T-helper 1 cell treated with Interleukin-12 subunit alpha and Interleukin-12 subunit beta and Interleukin-4 antibody, amounts not matched to agents 30 μg/mL and 1 μg/mL, for 36 hours (primary cell): ENCODE measurements around the gene ADAM30.

Experiments
- H3K27ac Mint-ChIP-seq: one replicate; pipeline ENCODE4 v1.8.0; 2021; ENCODE audit warnings: mild to moderate bottlenecking, mixed read lengths
- H3K27me3 Mint-ChIP-seq: one replicate; pipeline ENCODE4 v1.8.0; 2021; ENCODE audit warnings: low read depth, mixed read lengths
- H3K36me3 Mint-ChIP-seq: one replicate; pipeline ENCODE4 v1.8.0; 2021; ENCODE audit warnings: low read depth, mixed read lengths
- H3K4me1 Mint-ChIP-seq: one replicate; pipeline ENCODE4 v1.8.0; 2021; ENCODE audit warnings: low read depth, mixed read lengths
- H3K4me3 Mint-ChIP-seq: one replicate; pipeline ENCODE4 v1.8.0; 2021; ENCODE audit warnings: mild to moderate bottlenecking, moderate library complexity, mixed read lengths
- H3K9me3 Mint-ChIP-seq: one replicate; pipeline ENCODE4 v1.8.0; 2021; ENCODE audit warnings: mixed read lengths

The ADAM30 gene

GRCh38 chr1:119896303-119896702 is at the start of gene ADAM30:
TSS of gene ADAM30 (minus strand) at chr1:119896515. CDS start at chr1:119896336, 179 bp downstream.
- H3K9me3 Mint-ChIP-seq = no peaks in the 10 kb centered on the region
- no peak within 1 kb of the TSS for H3K27ac Mint-ChIP-seq

GRCh38 chr1:119943216-119943615 is 46.9 kb upstream of the ADAM30 start:
- no peaks in the 10 kb centered on the region for H3K27me3 Mint-ChIP-seq
- peaks cover 6% of the 10 kb centered on the region for H3K4me1 Mint-ChIP-seq
- H3K9me3 Mint-ChIP-seq = no peaks in the 10 kb centered on the region
- no peak overlapping the region for H3K27ac Mint-ChIP-seq
- peaks cover 32% of the 10 kb centered on the region for H3K36me3 Mint-ChIP-seq
- H3K4me3 Mint-ChIP-seq = no peak overlapping the region

More at GRCh38 chr1:119896303-119896702, at the start of gene ADAM30:
- Mint-ChIP-seq H3K27me3 (peaks cover 8% of the 10 kb centered on the region), H3K4me3 (no peak within 1 kb of the TSS), H3K4me1 (peaks cover 26% of the 10 kb centered on the region), H3K36me3 (no peaks in the 10 kb centered on the region)

GRCh38 chr1:119941392-119941791 is 45.1 kb upstream of the ADAM30 start:
- Mint-ChIP-seq H3K4me3 (no peak overlapping the region), H3K4me1 (peaks cover 6% of the 10 kb centered on the region), H3K36me3 (peaks cover 37% of the 10 kb centered on the region), H3K27me3 (no peaks in the 10 kb centered on the region), H3K27ac (no peak overlapping the region), H3K9me3 (no peaks in the 10 kb centered on the region)

GRCh38 chr1:119940697-119941096 is 44.4 kb upstream of the ADAM30 start:
- Mint-ChIP-seq H3K9me3 (no peaks in the 10 kb centered on the region), H3K4me1 (peaks cover 6% of the 10 kb centered on the region), H3K36me3 (peaks cover 41% of the 10 kb centered on the region), H3K27ac (no peak overlapping the region), H3K4me3 (no peak overlapping the region), H3K27me3 (no peaks in the 10 kb centered on the region)

GRCh38 chr1:119937198-119937597 is 40.9 kb upstream of the ADAM30 start:
- H3K4me1 Mint-ChIP-seq = peaks cover 4% of the 10 kb centered on the region
- H3K9me3 Mint-ChIP-seq = peaks cover 6% of the 10 kb centered on the region
- H3K27ac Mint-ChIP-seq = no peak overlapping the region
- H3K4me3 Mint-ChIP-seq = no peak overlapping the region
- peaks cover 65% of the 10 kb centered on the region for H3K36me3 Mint-ChIP-seq
- H3K27me3 Mint-ChIP-seq = no peaks in the 10 kb centered on the region

GRCh38 chr1:119935915-119936314 is 39.6 kb upstream of the ADAM30 start:
- no peaks in the 10 kb centered on the region for H3K27me3 Mint-ChIP-seq
- H3K9me3 Mint-ChIP-seq = peaks cover 6% of the 10 kb centered on the region
- no peak overlapping the region for H3K27ac Mint-ChIP-seq
- H3K4me1 Mint-ChIP-seq = peaks cover 2% of the 10 kb centered on the region
- peaks cover 60% of the 10 kb centered on the region for H3K36me3 Mint-ChIP-seq
- no peak overlapping the region for H3K4me3 Mint-ChIP-seq

GRCh38 chr1:119935373-119935772 is 39.1 kb upstream of the ADAM30 start:
- H3K4me1 Mint-ChIP-seq = peaks cover under 1% of the 10 kb centered on the region
- H3K27me3 Mint-ChIP-seq = no peaks in the 10 kb centered on the region
- no peak overlapping the region for H3K27ac Mint-ChIP-seq
- H3K9me3 Mint-ChIP-seq = peaks cover 6% of the 10 kb centered on the region
- H3K36me3 Mint-ChIP-seq = peaks cover 58% of the 10 kb centered on the region
- H3K4me3 Mint-ChIP-seq = no peak overlapping the region

GRCh38 chr1:119933397-119933796 is 37.1 kb upstream of the ADAM30 start:
- peaks cover 6% of the 10 kb centered on the region for H3K9me3 Mint-ChIP-seq
- no peak overlapping the region for H3K4me3 Mint-ChIP-seq
- H3K36me3 Mint-ChIP-seq = peaks cover 54% of the 10 kb centered on the region
- no peak overlapping the region for H3K27ac Mint-ChIP-seq
- no peaks in the 10 kb centered on the region for H3K4me1 Mint-ChIP-seq
- no peaks in the 10 kb centered on the region for H3K27me3 Mint-ChIP-seq

GRCh38 chr1:119929643-119930315 is 33.5 kb upstream of the ADAM30 start:
- no peak overlapping the region for H3K4me3 Mint-ChIP-seq
- H3K4me1 Mint-ChIP-seq = no peaks in the 10 kb centered on the region
- no peak overlapping the region for H3K27ac Mint-ChIP-seq
- H3K27me3 Mint-ChIP-seq = no peaks in the 10 kb centered on the region
- peaks cover 54% of the 10 kb centered on the region for H3K36me3 Mint-ChIP-seq
- H3K9me3 Mint-ChIP-seq = peaks cover 6% of the 10 kb centered on the region

- Mint-ChIP-seq H3K36me3 (peaks cover 62% of the 10 kb centered on the region), H3K27me3 (no peaks in the 10 kb centered on the region), H3K27ac (no peak overlapping the region), H3K4me3 (no peak overlapping the region), H3K4me1 (no peaks in the 10 kb centered on the region), H3K9me3 (no peaks in the 10 kb centered on the region)
Measured at GRCh38 chr1:119926553-119926952, 30.2 kb upstream of the ADAM30 start.

- H3K4me3 Mint-ChIP-seq = no peak overlapping the region
- peaks cover 67% of the 10 kb centered on the region for H3K36me3 Mint-ChIP-seq
- no peaks in the 10 kb centered on the region for H3K27me3 Mint-ChIP-seq
- no peak overlapping the region for H3K27ac Mint-ChIP-seq
- no peaks in the 10 kb centered on the region for H3K4me1 Mint-ChIP-seq
- no peaks in the 10 kb centered on the region for H3K9me3 Mint-ChIP-seq
Measured at GRCh38 chr1:119924948-119925898, 28.9 kb upstream of the ADAM30 start.

GRCh38 chr1:119920104-119920968 is 24.0 kb upstream of the ADAM30 start:
- no peak overlapping the region for H3K27ac Mint-ChIP-seq
- no peak overlapping the region for H3K4me3 Mint-ChIP-seq
- no peaks in the 10 kb centered on the region for H3K4me1 Mint-ChIP-seq
- H3K36me3 Mint-ChIP-seq = peaks cover 77% of the 10 kb centered on the region
- H3K9me3 Mint-ChIP-seq = no peaks in the 10 kb centered on the region
- no peaks in the 10 kb centered on the region for H3K27me3 Mint-ChIP-seq

- H3K4me3 Mint-ChIP-seq = no peak overlapping the region
- no peak overlapping the region for H3K27ac Mint-ChIP-seq
- no peaks in the 10 kb centered on the region for H3K4me1 Mint-ChIP-seq
- no peaks in the 10 kb centered on the region for H3K9me3 Mint-ChIP-seq
- H3K27me3 Mint-ChIP-seq = no peaks in the 10 kb centered on the region
- peaks cover 75% of the 10 kb centered on the region for H3K36me3 Mint-ChIP-seq
Measured at GRCh38 chr1:119919241-119919640, 22.9 kb upstream of the ADAM30 start.

- no peaks in the 10 kb centered on the region for H3K27me3 Mint-ChIP-seq
- peaks cover 72% of the 10 kb centered on the region for H3K36me3 Mint-ChIP-seq
- no peaks in the 10 kb centered on the region for H3K9me3 Mint-ChIP-seq
Measured at GRCh38 chr1:119918301-119918700, 22.0 kb upstream of the ADAM30 start.

More at GRCh38 chr1:119918301-119918700, 22.0 kb upstream of the ADAM30 start:
- Mint-ChIP-seq H3K4me1 (no peaks in the 10 kb centered on the region), H3K27ac (peak overlapping the region; percentile 22), H3K4me3 (no peak overlapping the region)
